Epithelial cell of proximal tubule (primary cell): ENCODE measurements around the gene FHAD1. TPM values are rescaled to one million over a fixed set of nuclear protein-coding genes. Genes with fewer than 3 reads are reported as not detected.

ENCODE experiments used
- DNase-seq: peaks from one replicate; pipeline ENCODE4 v3.0.0-alpha.2; 2011; ENCODE audit warnings: low read depth
- H3K4me3 ChIP-seq: 2 replicates; pipeline ENCODE4 v1.5.1; 2011; ENCODE audit warnings: low read depth, mild to moderate bottlenecking, low read length
- CTCF ChIP-seq: conservative IDR thresholded peaks from 2 replicates; pipeline ENCODE4 v1.5.1; 2012; ENCODE audit warnings: low read depth, mild to moderate bottlenecking, low read length
- total RNA-seq: library from RNA; depleted of rRNA; stranded (reverse); fragments of >200 nt; gene quantifications from 2 replicates; pipeline ENCODE4 v1.2.3, GENCODE V29; 2015

FHAD1 gene
- total RNA-seq, 1 donor from 2014 or later = 0.35 TPM

GRCh38 chr1:15236746-15237145 lies 10.3 kb upstream of the FHAD1 start:
- H3K4me3 ChIP-seq = no peak overlapping the region
- DNase-seq = no peak
- no peak for TF ChIP-seq CTCF

GRCh38 chr1:15238789-15239188 lies 8.2 kb upstream of the FHAD1 start:
- DNase-seq = no peak
- no peak overlapping the region for H3K4me3 ChIP-seq
- no peak for TF ChIP-seq CTCF

GRCh38 chr1:15242766-15243165 lies 4.3 kb upstream of the FHAD1 start:
- no peak for TF ChIP-seq CTCF
- no peak overlapping the region for H3K4me3 ChIP-seq
- DNase-seq = no peak

- no peak overlapping the region for H3K4me3 ChIP-seq
- DNase-seq = no peak
- no peak for TF ChIP-seq CTCF
Observed at GRCh38 chr1:15243275-15244043, 3.6 kb upstream of the FHAD1 start.

GRCh38 chr1:15244813-15245212 lies 2.2 kb upstream of the FHAD1 start:
- no peak for TF ChIP-seq CTCF
- no peak for DNase-seq
- H3K4me3 ChIP-seq = no peak overlapping the region

GRCh38 chr1:15245593-15246360 lies 1.2 kb upstream of the FHAD1 start:
- H3K4me3 ChIP-seq = no peak overlapping the region
- no peak for TF ChIP-seq CTCF
- no peak for DNase-seq
